ENCODE results near the gene EPB41L5.
"Not testable (repeated sequence)": the region's sequence is repeated elsewhere in the genome, so short reads cannot be mapped to it uniquely, and the experiment has no call there.

The EPB41L5 gene

GRCh38 chr2:120012771-120013596 is at the start of gene EPB41L5:
Gene EPB41L5 (plus strand): TSS chr2:120013077. CDS start chr2:120019085, 6,008 bp downstream.
- no peak for TF ChIP-seq CTCF (conservative IDR thresholded peaks at IDR 0.05; ENCODE audit: control insufficient read depth, insufficient read depth, low read depth, low read length)
- peak within 1 kb of the TSS; percentile 70 for H3K4me3 ChIP-seq (ENCODE audit: control insufficient read depth, low read depth, low read length)
- DNase-seq (ENCODE audit: low read depth), result peak; percentile 90

- no peak for DNase-seq (ENCODE audit: low read depth)
- TF ChIP-seq CTCF (conservative IDR thresholded peaks at IDR 0.05; ENCODE audit: control insufficient read depth, insufficient read depth, low read depth, low read length), result no peak
- no peak overlapping the region for H3K4me3 ChIP-seq (ENCODE audit: control insufficient read depth, low read depth, low read length)
These were observed 31.0 kb upstream of the EPB41L5 start for GRCh38 chr2:119981896-119982295.

- TF ChIP-seq CTCF (conservative IDR thresholded peaks at IDR 0.05; ENCODE audit: control insufficient read depth, insufficient read depth, low read depth, low read length), result no peak
- DNase-seq (ENCODE audit: low read depth), result no peak
- no peak overlapping the region for H3K4me3 ChIP-seq (ENCODE audit: control insufficient read depth, low read depth, low read length)
These were observed 30.4 kb upstream of the EPB41L5 start for GRCh38 chr2:119982506-119982905.

- H3K4me3 ChIP-seq (ENCODE audit: control insufficient read depth, low read depth, low read length), result no peak overlapping the region
- no peak for DNase-seq (ENCODE audit: low read depth)
- TF ChIP-seq CTCF (conservative IDR thresholded peaks at IDR 0.05; ENCODE audit: control insufficient read depth, insufficient read depth, low read depth, low read length), result no peak
These were observed 29.8 kb upstream of the EPB41L5 start for GRCh38 chr2:119983108-119983507.

GRCh38 chr2:119996148-119996547 is 16.7 kb upstream of the EPB41L5 start:
- no peak overlapping the region for H3K4me3 ChIP-seq (ENCODE audit: control insufficient read depth, low read depth, low read length)
- DNase-seq (ENCODE audit: low read depth), result no peak
- TF ChIP-seq CTCF (conservative IDR thresholded peaks at IDR 0.05; ENCODE audit: control insufficient read depth, insufficient read depth, low read depth, low read length), result no peak

- not testable (repeated sequence) for DNase-seq (ENCODE audit: low read depth); H3K4me3 ChIP-seq (ENCODE audit: control insufficient read depth, low read depth, low read length)
These were observed 15.7 kb upstream of the EPB41L5 start for GRCh38 chr2:119996896-119997891.

- TF ChIP-seq CTCF (conservative IDR thresholded peaks at IDR 0.05; ENCODE audit: control insufficient read depth, insufficient read depth, low read depth, low read length), result no peak
- no peak for DNase-seq (ENCODE audit: low read depth)
- no peak overlapping the region for H3K4me3 ChIP-seq (ENCODE audit: control insufficient read depth, low read depth, low read length)
These were observed 11.4 kb upstream of the EPB41L5 start for GRCh38 chr2:120001471-120001870.

Data from fibroblast of mammary gland (primary cell).